Neutrophil (primary cell): ENCODE data around the gene PSMA5.
A peak's percentile ranks its signal among the peaks of the same experiment; 100 is the strongest.

ENCODE experiments used
- H3K27ac ChIP-seq: fragments of 200-600 bp; sonication (generic); 2 replicates; pipeline ENCODE4 v1.5.1; 2016; ENCODE audit warnings: mild to moderate bottlenecking, moderate library complexity
- H3K27me3 ChIP-seq: fragments of 200-600 bp; sonication (generic); 2 replicates; pipeline ENCODE4 v1.6.0; 2016; ENCODE audit warnings: mild to moderate bottlenecking
- H3K36me3 ChIP-seq: fragments of 200-600 bp; sonication (generic); 2 replicates; pipeline ENCODE4 v1.5.1; 2017
- H3K4me1 ChIP-seq, 2 experiments: fragments of 200-600 bp in 1 of 2; sonication (generic) in 1 of 2; 1 replicate in 1 of 2; 2 replicates in 1 of 2; pipeline versions ENCODE4 v1.5.1 to v1.6.1; 2013 to 2016; ENCODE audit warnings: low read depth in 1 of 2, low read length in 1 of 2, mild to moderate bottlenecking in 1 of 2, moderate library complexity in 1 of 2; ENCODE audit not compliant: control insufficient read depth in 1 of 2, insufficient read depth in 1 of 2
- H3K4me3 ChIP-seq, 2 experiments: fragments of 200-600 bp in 1 of 2; sonication (generic) in 1 of 2; 1 replicate in 1 of 2; 2 replicates in 1 of 2; pipeline ENCODE4 v1.5.1; 2013 to 2016; ENCODE audit warnings: low read depth in 1 of 2, low read length in 1 of 2, mild to moderate bottlenecking in 1 of 2, moderate library complexity in 1 of 2
- H3K9me3 ChIP-seq: fragments of 200-600 bp; sonication (generic); 2 replicates; pipeline ENCODE4 v1.5.1; 2016
- TF ChIP-seq, protein P1 (sequence below): fragments of 200-600 bp; sonication (generic); IDR thresholded peaks from 2 replicates; pipeline ENCODE4 v1.5.1; 2016; ENCODE audit warnings: antibody characterized with exemption

Gene PSMA5

DNA sequence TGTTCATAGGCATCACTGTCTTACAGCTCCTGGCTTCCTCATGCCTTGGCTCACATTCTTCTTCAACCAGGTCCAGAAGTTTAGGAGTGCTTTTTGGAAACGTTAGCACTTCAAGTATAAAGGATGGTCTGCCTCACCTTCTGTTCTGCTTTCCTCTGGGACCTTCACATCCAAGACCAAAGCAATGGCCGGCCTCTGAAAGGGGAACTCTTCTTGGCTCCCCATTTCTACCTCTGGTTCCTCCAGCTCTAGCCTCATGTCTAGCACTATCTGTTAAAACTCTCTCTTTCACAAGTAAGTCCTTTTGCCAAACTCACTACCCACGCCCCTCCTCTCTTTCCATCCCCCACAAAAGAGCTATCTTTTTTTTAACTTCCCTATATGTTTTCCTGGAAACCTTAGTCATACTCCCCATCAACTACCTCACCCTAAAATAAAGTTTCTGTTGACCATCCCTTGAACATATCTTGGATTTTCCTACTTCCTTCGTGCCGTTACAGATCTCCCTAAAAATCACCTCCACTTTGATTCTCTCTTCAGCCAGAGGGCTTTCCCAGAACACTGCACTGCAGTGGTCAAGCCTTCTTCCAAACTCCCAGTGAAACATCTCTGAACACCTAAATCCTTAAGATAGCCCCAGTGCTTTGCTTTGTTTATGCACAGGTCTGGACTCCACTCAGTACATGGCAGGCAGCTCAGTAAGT is 36.5 kb downstream of the PSMA5 start:
- H3K36me3 ChIP-seq, result no peaks in the 10 kb centered on the region
- TF ChIP-seq, protein P1, sequence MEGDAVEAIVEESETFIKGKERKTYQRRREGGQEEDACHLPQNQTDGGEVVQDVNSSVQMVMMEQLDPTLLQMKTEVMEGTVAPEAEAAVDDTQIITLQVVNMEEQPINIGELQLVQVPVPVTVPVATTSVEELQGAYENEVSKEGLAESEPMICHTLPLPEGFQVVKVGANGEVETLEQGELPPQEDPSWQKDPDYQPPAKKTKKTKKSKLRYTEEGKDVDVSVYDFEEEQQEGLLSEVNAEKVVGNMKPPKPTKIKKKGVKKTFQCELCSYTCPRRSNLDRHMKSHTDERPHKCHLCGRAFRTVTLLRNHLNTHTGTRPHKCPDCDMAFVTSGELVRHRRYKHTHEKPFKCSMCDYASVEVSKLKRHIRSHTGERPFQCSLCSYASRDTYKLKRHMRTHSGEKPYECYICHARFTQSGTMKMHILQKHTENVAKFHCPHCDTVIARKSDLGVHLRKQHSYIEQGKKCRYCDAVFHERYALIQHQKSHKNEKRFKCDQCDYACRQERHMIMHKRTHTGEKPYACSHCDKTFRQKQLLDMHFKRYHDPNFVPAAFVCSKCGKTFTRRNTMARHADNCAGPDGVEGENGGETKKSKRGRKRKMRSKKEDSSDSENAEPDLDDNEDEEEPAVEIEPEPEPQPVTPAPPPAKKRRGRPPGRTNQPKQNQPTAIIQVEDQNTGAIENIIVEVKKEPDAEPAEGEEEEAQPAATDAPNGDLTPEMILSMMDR, result no peak
- H3K4me3 ChIP-seq, result peak overlapping the region in 1 of 2 experiments; percentile 25
- peak overlapping the region; percentile 89 for H3K27ac ChIP-seq
- no peaks in the 10 kb centered on the region for H3K27me3 ChIP-seq
- H3K9me3 ChIP-seq, result no peaks in the 10 kb centered on the region
- peaks cover 76 to 86% of the 10 kb centered on the region in 2 experiments for H3K4me1 ChIP-seq

DNA sequence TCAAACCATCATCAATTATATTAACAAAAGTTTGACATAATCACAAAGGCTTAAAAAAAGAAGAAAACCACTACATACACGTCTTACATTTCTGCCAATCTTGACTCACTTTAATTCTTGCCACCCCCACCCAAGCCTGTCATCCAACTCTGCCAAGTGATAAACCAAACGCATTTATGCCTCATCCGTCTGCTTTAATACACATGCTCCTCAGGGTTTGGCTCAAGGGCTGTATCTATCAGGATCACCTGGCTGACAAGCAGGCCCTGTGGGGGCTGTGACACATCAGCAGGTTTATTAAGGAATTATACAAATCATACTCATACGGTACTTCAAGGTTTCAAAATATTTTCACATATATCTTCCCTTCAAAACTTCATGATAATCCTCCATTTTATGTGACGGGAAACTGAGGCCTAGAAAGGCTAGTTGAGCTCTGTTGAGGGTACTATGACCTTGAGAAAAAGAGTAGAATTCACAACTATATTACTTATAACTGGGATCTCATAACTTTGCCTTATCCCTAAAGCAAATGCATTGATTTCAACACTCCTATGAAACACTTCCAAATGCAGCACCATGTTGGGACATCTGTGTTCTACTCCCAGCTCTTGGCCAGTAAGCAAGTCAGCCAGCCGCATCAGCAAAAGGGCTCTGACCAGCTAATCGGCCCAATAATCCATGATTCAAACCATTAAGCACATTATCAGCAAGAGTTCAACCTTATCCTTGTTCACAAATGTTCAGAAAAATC is 37.2 kb downstream of the PSMA5 start:
- H3K9me3 ChIP-seq, result no peaks in the 10 kb centered on the region
- TF ChIP-seq, protein P1, result no peak
- no peaks in the 10 kb centered on the region for H3K36me3 ChIP-seq
- peak overlapping the region; percentile 89 for H3K27ac ChIP-seq
- peaks cover 71 to 80% of the 10 kb centered on the region in 2 experiments for H3K4me1 ChIP-seq
- no peaks in the 10 kb centered on the region for H3K27me3 ChIP-seq
- H3K4me3 ChIP-seq, result peak overlapping the region in 1 of 2 experiments; percentile 25

DNA sequence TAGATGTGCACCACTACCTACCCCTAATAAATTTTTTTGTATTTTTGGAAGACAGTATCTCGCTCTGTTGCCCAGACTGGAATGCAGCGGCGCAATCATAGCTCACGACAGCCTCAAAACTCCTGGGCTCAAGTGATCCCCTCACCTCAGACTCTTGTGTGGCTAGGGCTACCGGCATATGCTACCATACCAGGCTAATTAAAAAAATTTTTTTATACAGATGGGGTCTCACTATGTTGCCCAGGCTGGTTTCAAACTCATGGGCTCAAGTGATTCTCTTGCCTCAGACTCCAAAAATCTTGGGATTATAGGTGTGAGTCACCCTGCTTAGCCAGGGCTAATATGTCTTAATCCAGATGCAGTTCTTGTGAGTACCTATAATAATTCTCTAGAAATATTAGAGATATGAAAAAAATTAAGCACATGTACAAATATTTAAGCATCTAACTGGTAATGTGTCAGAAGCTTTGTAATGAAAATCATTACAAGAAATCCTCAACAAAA is 38.0 kb downstream of the PSMA5 start:
- Histone ChIP-seq H3K27ac (peak overlapping the region; percentile 89), H3K36me3 (no peaks in the 10 kb centered on the region), H3K4me1 (peaks cover 63 to 72% of the 10 kb centered on the region in 2 experiments), H3K9me3 (no peaks in the 10 kb centered on the region), H3K27me3 (no peaks in the 10 kb centered on the region), H3K4me3 (no peak overlapping the region)
- TF ChIP-seq, protein P1, result no peak

DNA sequence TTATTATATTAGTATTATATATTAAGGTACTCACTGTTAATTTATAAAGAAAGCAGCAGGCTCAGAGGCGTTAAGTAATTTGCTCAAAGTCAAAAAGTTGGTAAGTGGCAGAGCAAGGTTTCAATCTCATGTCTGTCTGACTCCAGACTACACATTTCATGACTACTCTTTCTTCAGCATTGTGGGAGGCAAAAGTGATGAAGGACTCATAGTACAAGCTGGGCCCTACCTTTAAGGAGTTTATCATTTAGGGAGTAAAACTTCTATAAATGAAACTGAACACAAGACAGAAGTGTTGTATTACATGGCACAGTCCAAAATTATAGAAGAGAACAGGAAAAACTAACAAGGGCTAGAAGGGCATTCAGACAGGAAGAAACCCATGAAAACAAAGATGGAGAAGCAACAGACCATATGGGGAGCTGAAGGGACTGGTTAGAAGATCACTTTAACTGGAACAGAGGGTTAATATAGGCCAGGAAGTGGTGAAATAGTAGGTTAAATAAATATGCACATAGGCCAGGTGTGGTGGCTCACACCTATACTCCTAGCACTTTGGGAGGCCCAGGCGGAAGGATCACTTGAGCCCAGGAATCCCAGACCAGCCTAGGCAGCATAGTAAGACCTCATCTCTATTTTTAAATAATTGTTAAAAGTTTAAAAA is 40.1 kb downstream of the PSMA5 start:
- Histone ChIP-seq H3K36me3 (no peaks in the 10 kb centered on the region), H3K27ac (peak overlapping the region; percentile 8), H3K27me3 (no peaks in the 10 kb centered on the region), H3K4me3 (no peak overlapping the region), H3K9me3 (no peaks in the 10 kb centered on the region), H3K4me1 (peaks cover 43 to 52% of the 10 kb centered on the region in 2 experiments)
- TF ChIP-seq, protein P1, result no peak

DNA sequence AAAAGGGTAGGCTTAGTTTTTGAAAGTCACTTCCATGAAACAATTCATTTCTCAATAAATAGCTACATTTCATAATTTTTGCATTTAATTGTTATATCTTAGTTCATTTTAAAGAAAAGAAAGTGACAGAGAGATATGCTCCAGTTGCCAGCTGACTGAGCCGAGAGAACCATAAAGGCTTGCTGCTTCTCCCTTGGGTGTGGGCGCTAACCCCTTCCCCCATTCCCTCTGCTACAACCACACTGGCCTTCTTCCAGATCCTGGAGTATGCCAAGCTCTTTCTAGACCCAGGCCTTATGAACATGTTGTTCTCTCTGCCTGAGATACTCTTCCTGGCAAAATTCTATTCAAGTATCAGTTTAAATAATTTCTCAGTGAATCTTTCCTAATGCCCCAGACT is 40.8 kb downstream of the PSMA5 start:
- Histone ChIP-seq H3K4me1 (peaks cover 35 to 44% of the 10 kb centered on the region in 2 experiments), H3K9me3 (no peaks in the 10 kb centered on the region), H3K36me3 (no peaks in the 10 kb centered on the region), H3K27me3 (no peaks in the 10 kb centered on the region), H3K4me3 (no peak overlapping the region), H3K27ac (no peak overlapping the region)
- TF ChIP-seq, protein P1, result no peak
